ENCODE data around the gene SLC39A3.

The SLC39A3 gene

GRCh38 chr19:2701361-2702169 lies 38.3 kb downstream of the SLC39A3 start:
- no peak for DNase-seq

DNA sequence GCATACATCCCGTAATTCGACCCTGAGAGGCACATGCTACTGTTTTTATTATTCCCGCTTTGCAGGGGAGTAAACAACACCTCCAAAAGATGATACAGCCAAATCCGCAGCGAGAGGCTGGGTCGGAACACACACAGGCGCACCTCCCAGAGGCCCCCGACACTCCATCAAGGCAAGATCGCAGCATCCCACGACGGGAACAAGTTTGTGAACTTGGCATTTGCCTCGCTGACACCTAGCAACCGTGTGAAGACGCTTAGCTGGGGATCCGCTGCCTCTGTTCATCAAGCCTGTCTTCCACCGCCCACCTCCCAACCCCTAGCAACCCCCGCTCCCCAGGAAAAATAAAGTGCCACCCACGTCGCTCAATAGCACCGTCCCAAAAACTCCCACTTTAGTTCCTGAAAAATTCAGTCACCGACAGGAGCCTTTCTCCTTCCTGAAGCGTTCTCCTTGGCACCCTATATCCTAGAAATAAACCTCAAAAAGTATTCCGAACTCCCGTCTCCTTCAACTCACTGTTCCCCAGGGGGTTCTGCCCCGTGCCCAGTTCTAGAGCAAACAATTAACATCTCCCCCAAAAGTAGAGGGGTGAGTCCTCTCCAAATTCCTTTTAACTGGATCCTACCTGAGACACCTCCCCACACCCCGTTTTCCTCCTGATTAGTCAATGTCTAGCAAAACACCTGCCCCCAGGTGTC lies 39.0 kb downstream of the SLC39A3 start:
- DNase-seq = no peak

DNA sequence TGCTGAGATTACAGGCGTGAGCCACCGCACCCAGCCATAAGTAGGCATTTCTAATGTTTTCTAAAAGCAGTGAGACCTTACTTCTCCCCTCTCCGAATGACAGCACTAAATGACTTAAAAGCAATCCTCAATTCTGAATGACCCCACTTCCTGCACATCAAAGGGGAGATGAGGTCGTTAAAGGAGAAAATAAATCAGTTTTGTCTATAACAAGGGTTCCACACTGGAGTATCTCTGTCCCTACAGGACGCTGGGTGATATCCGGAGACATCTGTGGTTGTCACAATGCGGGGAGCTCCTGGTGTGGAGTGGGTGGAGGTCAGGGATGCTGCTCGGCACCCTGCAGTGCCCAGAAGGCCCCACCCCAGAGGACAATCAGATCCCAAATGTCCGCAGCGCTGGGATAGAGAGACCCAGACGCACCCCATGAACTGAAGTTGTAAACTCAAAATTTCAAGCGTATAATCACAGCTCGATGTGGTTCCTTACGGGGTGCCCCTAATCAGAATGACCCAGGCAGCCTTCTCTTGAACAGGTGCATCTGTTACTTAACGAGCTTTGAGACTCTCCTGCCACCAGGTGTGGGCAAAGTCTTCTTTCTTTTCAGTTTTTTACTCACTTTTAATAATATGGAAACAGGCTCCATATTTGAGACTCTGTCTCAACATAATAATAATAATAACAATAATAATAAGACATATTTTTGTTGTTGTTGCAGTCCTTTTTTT lies 40.2 kb downstream of the SLC39A3 start:
- DNase-seq = no peak

GRCh38 chr19:2694196-2694595 lies 45.6 kb downstream of the SLC39A3 start:
- DNase-seq = no peak

DNA sequence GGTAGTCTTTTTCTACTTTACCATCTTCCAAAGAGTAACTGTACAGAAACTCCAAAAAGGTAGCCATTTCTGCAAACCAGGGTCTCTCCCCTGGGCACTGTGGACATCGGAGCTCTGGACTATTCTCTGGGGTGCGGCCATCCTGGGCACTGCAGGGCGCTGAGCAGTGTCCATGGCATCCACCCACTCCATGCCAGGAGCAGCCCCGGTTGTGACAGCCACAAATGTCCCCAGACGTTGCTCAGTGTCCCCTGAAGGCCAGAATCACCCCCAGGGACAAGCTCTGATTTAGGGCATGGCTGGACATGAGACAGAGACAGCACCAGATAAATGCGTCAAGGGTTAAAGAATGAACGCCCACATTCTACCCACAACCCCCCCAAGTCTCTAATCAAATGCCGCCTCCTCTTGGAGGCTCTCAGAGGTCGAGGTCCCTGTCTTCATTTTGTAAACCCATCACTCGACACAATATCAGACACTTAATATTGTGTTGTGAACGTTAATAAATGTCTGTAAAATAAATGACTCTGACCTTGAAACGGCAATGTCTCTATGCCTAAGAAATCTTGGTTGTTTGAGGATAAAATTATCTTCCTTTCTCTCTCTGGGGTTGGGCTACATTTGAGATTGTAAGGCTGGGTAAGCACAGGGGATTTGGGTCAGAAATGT lies 46.2 kb downstream of the SLC39A3 start:
- no peak for DNase-seq

GRCh38 chr19:2691951-2692350 lies 47.9 kb downstream of the SLC39A3 start:
- no peak for DNase-seq

DNA sequence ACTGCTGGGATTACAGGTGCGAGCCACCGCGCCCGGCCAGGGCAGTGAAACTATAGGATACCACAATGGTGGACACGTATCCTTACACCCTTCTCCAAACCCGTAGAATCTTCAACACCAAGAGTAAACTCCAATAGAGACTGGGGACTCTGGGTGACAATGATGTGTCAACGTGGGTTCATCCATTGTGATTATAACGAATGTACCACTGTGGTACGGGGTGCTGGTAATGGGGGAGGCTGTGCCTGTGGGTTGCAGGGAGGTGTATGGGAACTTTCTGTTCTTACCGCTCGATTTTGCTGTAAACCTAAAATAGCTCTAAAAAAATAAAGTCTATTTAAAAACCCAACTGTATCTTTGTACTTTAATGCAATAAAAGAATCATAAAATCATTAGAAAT lies 49.0 kb downstream of the SLC39A3 start:
- no peak for DNase-seq

DNA sequence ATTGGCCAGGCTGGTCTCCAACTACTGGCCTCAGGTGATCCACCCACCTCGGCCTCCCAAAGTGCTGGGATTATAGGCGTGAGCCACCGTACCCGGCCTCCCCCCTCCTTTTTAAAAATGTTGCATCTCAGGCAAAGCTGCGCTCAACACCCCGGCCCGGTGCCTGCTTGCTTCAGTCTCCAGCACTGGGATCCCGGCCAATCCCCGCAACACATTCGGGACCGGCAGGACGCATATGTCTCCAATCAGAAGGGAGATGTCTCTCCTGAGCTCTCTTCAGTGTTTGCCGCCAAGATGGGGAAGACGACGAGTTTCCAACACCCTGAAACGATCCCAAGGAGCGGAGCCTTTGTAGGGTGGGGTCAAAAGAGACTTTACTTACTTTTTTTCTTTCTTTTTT lies 53.5 kb downstream of the SLC39A3 start:
- no peak for DNase-seq

GRCh38 chr19:2685204-2685704 lies 54.6 kb downstream of the SLC39A3 start:
- no peak for DNase-seq

GRCh38 chr19:2683430-2684003 lies 56.3 kb downstream of the SLC39A3 start:
- no peak for DNase-seq
